Colon (tissue), 2 donors: ENCODE data around the gene RIT1.
"Not testable (repeated sequence)": the region's sequence is repeated elsewhere in the genome, so short reads cannot be mapped to it uniquely, and the experiment has no call there.

Source experiments
- FAIRE-seq: peaks from 2 replicates; lab custom pipeline; 2012; peaks lifted over from hg19 to GRCh38; lab: Jason Lieb, UNC
- donor health status: control.
- donor health status: control.

RIT1 gene

GRCh38 chr1:155933591-155934096 lies 22.5 kb upstream of the RIT1 start:
- no peak for FAIRE-seq

- no peak for FAIRE-seq
Measured at GRCh38 chr1:155932487-155932886, 21.3 kb upstream of the RIT1 start.

- no peak for FAIRE-seq
Measured at GRCh38 chr1:155932081-155932480, 20.9 kb upstream of the RIT1 start.

- FAIRE-seq, result no peak
Measured at GRCh38 chr1:155931332-155932038, 20.3 kb upstream of the RIT1 start.

- not testable (repeated sequence) for FAIRE-seq
Measured at GRCh38 chr1:155930725-155931124, 19.6 kb upstream of the RIT1 start.

DNA sequence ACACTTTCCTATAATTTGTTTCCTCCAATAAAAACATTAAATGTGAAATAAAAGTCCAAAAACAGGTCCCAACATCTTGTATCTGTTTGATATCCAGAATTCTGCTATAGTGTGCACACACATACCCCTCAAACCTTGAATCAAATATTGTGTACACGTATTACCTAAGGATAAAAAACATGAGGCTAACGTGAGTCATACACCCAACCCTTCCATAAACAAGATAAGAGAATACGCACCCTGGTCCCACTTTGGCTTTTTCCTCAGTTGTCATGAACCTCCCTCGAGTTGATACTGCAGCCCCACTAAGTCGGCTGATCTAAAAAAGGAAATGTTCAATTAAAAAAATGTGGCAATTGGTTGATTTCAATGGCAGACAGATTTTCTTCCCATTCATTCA lies 17.9 kb upstream of the RIT1 start:
- no peak for FAIRE-seq

DNA sequence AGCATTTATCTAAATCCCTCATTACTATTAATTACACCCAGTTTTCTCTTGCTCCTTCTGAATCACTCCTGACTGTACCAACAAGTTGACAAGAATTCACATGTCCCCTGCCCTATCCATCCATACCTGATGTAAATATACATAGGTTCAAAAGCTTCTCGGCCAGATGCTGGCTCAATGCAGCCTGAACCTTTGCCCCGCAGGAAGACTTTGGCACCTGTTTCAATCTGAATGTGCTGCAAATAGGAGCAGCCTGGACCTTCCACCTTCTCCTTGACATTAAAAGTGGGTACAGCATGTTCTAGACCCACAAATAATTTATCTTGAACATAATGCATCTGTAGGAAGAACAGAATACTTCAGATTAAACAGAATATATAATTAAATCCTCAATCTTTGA lies 14.4 kb upstream of the RIT1 start:
- FAIRE-seq, result no peak

DNA sequence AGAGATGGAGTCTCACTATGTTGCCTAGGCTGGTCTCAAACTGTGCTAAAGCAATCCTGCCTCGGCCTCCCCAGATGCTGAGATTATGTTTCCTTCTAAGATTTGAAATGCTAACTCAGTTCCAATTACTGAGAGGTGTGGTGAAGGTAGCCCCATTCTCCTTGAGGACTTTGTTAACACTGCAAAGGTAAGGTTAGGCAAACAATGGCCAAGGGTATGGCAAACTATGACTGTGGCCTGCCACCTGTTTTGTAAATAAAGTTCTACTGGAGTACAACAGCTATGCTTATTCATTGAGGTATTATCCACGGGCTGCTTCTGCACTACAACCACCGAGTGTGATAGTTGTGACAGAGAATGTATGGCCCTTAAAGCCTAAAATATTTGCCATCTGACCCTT lies 9.6 kb upstream of the RIT1 start:
- no peak for FAIRE-seq

- FAIRE-seq, result no peak
Measured at GRCh38 chr1:155919801-155920200, 8.7 kb upstream of the RIT1 start.

- no peak for FAIRE-seq
Measured at GRCh38 chr1:155918660-155919059, 7.5 kb upstream of the RIT1 start.

DNA sequence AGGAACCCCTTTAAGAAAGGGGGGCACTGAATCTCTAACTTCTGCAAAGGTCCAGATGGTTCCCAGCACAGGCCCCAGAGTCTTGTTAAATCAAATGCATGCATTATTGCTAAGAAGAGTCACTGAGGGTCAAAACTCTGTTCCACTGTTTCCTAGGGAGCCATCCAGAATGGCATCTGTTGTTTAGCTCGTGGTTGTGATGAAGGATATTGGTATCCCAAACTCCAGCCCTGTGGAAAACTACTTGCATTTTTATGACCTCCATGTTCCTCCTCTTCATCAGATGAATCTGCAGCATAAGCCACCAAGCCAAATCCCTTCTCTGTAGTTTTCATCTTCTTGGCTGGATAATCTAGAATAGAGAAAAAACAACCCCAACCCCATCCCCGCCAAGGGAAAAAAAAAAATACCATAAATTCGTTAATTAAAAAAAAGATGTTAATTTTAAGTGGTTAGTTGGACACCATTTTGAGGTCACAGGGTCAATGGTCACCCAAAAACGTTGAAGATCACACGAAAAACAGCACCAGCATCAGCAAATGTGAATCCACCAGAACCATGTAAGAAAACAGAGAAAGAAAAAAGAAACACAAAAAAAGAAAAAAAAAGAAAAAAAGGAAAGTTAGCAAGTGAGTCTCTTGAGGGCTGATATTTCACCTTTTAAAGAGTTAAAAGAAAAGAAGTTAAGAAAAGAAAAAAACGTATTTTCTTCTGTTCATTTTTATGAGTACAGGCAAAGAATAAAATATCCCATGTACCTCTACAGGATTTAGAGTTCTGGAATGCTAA lies 3.0 kb upstream of the RIT1 start:
- no peak for FAIRE-seq

GRCh38 chr1:155912056-155912536 lies 947 bp upstream of the RIT1 start:
- FAIRE-seq, result no peak

DNA sequence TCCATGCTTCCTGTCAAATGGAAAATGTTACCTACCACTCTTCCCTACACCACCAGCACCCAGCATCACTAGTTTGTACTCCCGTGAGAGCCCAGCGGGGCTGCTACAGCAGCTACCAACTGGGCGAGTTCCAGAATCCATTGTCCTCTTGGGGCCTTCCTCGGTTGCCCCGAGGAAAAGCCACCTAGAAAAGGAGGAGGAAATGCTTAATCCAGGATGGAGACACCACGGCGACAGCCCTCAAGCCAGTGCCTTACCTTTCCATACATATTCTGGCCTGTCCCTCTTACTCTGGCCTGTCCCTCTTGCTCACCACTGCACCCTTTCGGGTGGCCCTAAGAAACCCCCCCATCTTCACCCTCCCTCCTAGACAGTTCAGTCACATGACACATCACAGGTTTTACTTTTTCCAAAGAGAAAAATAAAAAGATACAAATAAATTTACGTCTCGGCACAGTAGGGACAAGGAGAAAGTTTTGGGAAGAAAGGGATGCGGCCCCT lies 478 bp downstream of the RIT1 start:
- FAIRE-seq, result no peak

DNA sequence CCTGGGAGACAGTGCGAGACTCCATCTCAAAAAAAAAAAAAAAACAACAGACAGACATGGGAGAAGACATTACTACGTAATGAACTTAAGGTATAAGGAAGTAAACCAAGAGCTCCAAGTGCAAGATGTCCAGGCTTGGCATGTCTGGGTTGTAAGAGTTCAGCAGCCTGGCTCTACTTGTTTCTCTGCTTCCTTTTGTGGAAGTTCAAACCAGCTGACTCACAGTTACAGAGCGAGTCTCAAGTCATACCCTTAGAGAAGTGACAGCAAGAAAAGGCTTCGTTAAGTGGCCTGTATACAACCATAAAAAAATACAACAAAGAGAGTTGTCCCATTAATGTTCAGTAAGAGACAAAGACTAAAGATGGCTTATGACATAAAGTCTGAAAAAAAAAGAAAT lies 1.3 kb downstream of the RIT1 start:
- FAIRE-seq, result no peak

- FAIRE-seq, result no peak
Measured at GRCh38 chr1:155904261-155904660, 6.9 kb downstream of the RIT1 start.

GRCh38 chr1:155900161-155900560 lies 11.0 kb downstream of the RIT1 start:
- FAIRE-seq, result no peak

DNA sequence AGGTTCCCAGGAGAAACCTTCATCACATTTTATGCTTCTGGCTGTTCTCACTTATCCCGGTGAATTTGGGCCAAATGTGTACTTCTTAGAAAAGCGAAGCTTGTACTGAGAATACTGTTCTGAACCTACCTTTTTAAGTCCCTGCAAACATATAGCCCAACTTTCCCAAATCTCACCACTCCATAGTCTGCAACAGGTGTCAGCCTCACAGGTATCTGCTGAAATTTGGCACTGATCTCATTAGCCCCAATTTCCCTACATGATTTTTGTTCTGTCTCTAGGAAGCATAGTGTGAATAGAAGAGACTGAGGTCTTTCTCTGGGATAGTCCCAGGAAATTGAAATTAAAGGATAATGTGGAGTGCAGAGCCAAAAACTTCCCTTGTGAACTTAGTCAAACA lies 11.5 kb downstream of the RIT1 start:
- FAIRE-seq, result no peak

GRCh38 chr1:155898888-155899287 lies 12.3 kb downstream of the RIT1 start:
- no peak for FAIRE-seq

DNA sequence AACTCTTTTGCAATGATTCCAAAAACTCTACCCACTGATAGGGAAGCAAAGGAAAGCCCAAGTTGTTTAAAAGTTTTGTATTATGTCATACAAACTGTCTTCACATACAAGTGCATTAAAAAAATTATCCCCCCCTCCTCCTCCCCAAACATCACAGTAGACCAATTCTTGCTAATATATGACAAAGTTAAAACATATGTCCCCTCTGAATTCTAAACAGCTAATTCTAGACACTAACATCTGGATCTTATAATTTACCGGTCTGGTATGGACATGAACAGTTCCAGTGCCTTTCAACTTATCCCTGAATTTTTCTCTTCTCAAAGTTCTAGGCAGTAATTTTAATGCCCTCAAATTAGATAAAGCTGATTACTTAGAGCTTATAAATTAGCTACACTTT lies 13.4 kb downstream of the RIT1 start:
- no peak for FAIRE-seq

DNA sequence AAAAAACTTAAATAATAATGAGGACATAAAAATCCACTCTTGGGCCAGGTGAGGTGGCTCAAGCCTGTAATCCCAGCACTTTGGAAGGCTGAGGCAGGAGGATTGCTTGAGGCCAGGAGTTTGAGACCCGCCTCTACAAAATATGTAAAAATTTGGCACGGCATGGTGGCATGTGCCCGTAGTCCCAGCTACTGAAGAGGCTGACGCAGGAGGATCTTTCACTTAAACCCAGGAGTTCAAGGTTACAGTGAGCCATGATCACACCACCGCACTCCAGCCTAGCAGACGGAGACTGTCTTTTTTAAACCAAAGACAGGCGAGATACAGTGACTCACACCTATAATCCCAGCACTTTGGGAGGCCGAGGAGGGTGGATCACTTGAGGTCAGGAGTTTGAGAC lies 14.7 kb downstream of the RIT1 start:
- FAIRE-seq, result not testable (repeated sequence)

DNA sequence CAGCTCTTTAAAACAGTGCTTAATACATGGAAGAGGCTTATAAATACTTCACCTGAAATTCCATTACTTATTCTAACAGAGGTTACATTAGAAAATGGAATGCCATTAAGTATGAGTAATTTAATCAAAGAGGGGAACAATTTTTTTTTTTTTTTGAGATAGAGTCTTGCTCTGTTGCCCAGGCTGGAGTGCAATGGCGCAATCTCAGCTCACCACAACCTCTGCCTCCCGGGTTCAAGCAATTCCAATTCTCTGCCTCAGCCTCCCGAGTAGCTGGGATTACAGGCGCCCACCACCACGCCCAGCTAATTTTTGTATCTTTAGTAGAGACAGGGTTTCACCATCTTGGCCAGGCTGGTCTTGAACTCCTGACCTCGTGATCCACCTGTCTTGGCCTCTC lies 15.5 kb downstream of the RIT1 start:
- FAIRE-seq, result not testable (repeated sequence)

DNA sequence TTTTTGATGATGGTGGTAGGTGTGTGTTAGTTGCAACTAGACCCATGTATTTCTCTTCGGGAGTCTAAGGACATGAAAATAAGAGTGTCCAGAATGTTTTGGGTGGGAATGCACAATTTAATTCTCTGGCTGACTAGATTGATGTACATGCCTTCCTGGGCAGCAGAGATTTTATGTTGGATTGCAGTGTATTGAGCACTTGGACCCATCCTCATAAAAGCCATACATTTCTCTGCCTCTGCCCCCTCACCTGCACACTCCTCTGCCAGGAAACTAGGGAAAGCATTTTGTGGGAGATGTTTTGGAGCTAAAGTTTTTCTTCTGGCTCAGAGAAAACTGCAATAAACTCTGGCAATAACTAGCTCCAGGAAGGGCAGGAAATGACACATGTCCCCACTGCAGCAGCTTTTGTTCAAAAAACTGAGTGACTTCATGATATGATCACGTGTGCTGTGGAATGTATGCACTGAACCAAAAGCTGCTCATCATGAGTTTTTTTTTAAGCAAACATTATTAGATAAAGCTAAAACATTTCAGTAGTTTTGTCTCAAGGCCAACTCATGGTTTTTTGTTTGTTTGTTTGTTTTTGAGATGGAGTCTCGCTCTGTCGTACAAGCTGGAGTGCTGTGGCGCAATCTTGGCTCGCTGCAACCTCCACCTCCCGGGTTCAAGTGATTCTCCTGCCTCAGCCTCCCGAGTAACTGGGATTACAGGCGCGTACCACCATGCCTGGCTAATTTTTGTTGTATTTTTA lies 17.6 kb downstream of the RIT1 start:
- FAIRE-seq, result no peak

GRCh38 chr1:155892796-155893195 lies 18.4 kb downstream of the RIT1 start:
- no peak for FAIRE-seq
